Smooth muscle cell of trachea (primary cell): ENCODE data around the gene EAF1. TPM values are rescaled to one million over a fixed set of nuclear protein-coding genes. Genes with fewer than 3 reads are reported as not detected.

ENCODE experiments used
- total RNA-seq: library from RNA; depleted of rRNA; stranded (reverse); fragments of >200 nt; gene quantifications from 2 replicates; pipeline ENCODE4 v1.2.1, GENCODE V29; 2014

The EAF1 gene
- total RNA-seq, result 15.3 and 23.0 TPM in 2 replicates

DNA sequence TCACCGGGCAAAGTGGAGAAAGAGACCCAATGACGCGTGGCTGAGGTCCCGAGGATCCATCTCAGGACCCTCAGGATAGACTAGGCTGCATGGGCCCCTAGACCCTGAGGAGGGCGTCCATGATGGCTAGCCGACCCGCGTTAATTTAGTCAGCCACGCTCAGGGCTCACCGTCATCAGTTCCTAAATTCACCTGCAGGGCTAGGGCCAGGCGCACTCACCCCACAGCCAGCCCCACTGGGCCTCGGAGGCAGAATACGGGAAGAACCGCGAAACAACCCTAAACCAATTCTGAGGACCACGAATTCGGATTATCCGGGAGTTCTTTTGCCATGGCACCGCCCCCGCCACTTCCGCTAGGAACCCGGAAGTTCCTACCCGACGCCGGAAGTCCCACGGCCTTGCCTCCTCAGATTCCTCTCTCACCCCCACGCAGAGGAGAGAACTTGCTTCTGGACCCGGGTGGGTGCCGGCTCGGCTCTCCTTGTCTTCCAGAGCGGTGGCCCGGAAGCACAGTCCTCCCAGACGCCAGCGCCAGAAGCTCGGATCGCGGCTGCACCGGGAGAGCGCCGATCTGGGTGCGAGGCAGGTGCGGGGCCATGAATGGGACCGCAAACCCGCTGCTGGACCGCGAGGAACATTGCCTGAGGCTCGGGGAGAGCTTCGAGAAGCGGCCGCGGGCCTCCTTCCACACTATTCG, at the start of gene EAF1, which contains the start of gene METTL6:
EAF1 (plus strand) TSS at position 417 of the 699 bp plus-strand sequence; CDS start at position 599, 182 bp downstream.
METTL6 (minus strand) TSS at position 363 of the 699 bp plus-strand sequence. CDS start 1,033 bp downstream, outside the sequence.

Other genes with a start within 250 kb of the EAF1 start
- gene CAPN7, start 221.4 kb upstream of the EAF1 start, total RNA-seq, result 41.0 and 53.3 TPM in 2 replicates
- gene SH3BP5, start 95.0 kb upstream of the EAF1 start, total RNA-seq, result 26.5 and 44.7 TPM in 2 replicates
- gene METTL6, start 54 bp upstream of the EAF1 start, total RNA-seq, result 27.8 and 36.1 TPM in 2 replicates
- gene COLQ, start 94.1 kb downstream of the EAF1 start, total RNA-seq, result 0.15 and 0.66 TPM in 2 replicates
- gene HACL1, start 174.0 kb downstream of the EAF1 start, total RNA-seq, result 14.4 and 28.5 TPM in 2 replicates
- 25.3 and 32.6 TPM in 2 replicates for gene BTD, start 174.1 kb downstream of the EAF1 start, total RNA-seq